ENCODE data around the gene SMARCA1. TPM values are rescaled to one million over a fixed set of nuclear protein-coding genes. Genes with fewer than 3 reads are reported as not detected.
A peak's percentile ranks its signal among the peaks of the same experiment; 100 is the strongest.
"Not testable (repeated sequence)": the region's sequence is repeated elsewhere in the genome, so short reads cannot be mapped to it uniquely, and the experiment has no call there.

The SMARCA1 gene, protein sequence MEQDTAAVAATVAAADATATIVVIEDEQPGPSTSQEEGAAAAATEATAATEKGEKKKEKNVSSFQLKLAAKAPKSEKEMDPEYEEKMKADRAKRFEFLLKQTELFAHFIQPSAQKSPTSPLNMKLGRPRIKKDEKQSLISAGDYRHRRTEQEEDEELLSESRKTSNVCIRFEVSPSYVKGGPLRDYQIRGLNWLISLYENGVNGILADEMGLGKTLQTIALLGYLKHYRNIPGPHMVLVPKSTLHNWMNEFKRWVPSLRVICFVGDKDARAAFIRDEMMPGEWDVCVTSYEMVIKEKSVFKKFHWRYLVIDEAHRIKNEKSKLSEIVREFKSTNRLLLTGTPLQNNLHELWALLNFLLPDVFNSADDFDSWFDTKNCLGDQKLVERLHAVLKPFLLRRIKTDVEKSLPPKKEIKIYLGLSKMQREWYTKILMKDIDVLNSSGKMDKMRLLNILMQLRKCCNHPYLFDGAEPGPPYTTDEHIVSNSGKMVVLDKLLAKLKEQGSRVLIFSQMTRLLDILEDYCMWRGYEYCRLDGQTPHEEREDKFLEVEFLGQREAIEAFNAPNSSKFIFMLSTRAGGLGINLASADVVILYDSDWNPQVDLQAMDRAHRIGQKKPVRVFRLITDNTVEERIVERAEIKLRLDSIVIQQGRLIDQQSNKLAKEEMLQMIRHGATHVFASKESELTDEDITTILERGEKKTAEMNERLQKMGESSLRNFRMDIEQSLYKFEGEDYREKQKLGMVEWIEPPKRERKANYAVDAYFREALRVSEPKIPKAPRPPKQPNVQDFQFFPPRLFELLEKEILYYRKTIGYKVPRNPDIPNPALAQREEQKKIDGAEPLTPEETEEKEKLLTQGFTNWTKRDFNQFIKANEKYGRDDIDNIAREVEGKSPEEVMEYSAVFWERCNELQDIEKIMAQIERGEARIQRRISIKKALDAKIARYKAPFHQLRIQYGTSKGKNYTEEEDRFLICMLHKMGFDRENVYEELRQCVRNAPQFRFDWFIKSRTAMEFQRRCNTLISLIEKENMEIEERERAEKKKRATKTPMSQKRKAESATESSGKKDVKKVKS
- total RNA-seq: 10 to 100 TPM; 26.0 to 35.4 (median 28.3) TPM

DNA sequence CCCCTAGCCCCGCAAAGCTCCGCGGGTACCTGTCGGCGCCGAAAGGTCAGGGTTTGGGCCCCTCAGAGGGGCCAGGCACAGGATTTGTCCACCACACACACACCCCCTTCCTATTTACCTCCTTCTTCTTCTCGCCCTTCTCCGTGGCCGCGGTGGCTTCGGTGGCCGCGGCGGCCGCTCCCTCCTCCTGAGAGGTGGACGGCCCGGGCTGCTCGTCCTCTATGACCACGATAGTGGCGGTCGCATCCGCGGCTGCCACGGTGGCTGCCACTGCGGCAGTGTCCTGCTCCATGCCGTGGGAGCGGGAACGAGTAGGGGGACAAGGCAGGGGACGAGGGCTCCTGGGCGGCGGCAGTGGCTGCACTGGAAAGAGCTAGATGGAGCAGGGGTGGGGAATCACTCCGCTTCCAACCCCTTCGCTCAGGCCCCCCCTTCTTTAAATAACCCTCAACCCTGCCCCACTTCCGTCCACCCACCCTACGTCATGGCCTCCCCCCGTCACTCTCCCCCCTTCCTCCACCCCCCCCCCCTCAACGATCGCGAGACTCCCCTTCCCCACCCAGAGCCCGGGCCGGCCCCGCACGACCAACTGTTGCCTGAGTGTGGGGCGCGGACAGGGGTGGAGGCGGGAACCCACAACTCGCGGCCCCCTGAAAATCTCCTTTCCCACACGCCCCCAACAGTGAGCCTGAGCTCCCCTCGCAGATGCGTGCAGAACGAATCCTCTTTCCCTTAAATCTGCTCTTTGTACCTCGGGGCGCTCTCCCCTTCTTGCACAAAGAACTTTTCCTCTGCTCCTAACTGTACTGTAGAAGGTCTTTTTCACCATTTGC, at the start of gene SMARCA1:
Gene SMARCA1 (minus strand): TSS at position 412 of the 833 bp plus-strand sequence. CDS start 120 bp downstream, at position 292.
- TF ChIP-seq, protein P1, sequence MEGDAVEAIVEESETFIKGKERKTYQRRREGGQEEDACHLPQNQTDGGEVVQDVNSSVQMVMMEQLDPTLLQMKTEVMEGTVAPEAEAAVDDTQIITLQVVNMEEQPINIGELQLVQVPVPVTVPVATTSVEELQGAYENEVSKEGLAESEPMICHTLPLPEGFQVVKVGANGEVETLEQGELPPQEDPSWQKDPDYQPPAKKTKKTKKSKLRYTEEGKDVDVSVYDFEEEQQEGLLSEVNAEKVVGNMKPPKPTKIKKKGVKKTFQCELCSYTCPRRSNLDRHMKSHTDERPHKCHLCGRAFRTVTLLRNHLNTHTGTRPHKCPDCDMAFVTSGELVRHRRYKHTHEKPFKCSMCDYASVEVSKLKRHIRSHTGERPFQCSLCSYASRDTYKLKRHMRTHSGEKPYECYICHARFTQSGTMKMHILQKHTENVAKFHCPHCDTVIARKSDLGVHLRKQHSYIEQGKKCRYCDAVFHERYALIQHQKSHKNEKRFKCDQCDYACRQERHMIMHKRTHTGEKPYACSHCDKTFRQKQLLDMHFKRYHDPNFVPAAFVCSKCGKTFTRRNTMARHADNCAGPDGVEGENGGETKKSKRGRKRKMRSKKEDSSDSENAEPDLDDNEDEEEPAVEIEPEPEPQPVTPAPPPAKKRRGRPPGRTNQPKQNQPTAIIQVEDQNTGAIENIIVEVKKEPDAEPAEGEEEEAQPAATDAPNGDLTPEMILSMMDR (IDR thresholded peaks at IDR 0.05): no peak
- ATAC-seq (ENCODE audit: low FRiP score): peak; percentile 66
- no peak for DNase-seq (ENCODE audit: low spot score)

DNA sequence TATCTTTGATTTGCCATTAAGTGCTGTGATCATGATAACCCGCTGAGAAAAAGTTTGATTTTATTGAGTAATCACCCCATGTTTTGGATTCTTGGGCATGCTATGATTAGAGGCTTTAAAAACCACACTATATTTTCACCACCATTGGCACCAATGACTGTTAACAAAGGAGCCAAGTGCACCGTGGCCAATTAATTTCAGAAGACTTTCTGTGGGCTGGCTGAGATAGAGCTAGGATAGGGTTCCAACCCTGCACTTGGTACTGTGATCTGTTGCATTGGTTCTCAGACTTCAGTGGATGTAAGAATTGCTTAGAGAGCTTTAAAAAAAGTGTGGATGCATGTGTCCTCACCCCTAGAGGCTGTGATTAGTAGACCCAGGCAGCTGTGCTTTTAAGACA, 49.1 kb upstream of the SMARCA1 start:
- ATAC-seq (ENCODE audit: low FRiP score) (no peak), DNase-seq (ENCODE audit: low spot score) (no peak)
- TF ChIP-seq, protein P1 (IDR thresholded peaks at IDR 0.05): no peak

- ATAC-seq (ENCODE audit: low FRiP score): no peak
- DNase-seq (ENCODE audit: low spot score): no peak
- TF ChIP-seq, protein P1 (IDR thresholded peaks at IDR 0.05): no peak
Measured at GRCh38 chrX:129568349-129568748, 45.1 kb upstream of the SMARCA1 start.

DNA sequence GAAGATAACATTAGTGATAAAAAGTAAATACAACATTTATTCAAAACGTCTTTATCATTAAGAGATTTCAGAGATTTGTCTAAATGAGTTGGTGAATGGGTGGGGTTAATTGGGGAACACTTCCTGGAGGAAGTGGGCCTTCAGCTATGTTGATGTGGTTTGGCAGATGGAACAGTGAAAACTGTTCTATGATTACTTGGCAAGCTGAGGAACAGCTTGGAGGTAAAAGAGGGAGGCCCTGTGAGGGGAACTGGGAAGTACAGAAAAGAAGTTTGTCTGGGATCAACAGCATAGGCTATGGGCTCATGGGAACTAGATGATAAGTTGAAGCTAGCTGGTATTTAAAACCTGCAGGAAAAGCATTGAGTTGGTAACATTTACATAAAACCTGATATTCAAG, 42.8 kb upstream of the SMARCA1 start:
- ATAC-seq (ENCODE audit: low FRiP score): no peak
- no peak for DNase-seq (ENCODE audit: low spot score)
- TF ChIP-seq, protein P1 (IDR thresholded peaks at IDR 0.05): no peak

DNA sequence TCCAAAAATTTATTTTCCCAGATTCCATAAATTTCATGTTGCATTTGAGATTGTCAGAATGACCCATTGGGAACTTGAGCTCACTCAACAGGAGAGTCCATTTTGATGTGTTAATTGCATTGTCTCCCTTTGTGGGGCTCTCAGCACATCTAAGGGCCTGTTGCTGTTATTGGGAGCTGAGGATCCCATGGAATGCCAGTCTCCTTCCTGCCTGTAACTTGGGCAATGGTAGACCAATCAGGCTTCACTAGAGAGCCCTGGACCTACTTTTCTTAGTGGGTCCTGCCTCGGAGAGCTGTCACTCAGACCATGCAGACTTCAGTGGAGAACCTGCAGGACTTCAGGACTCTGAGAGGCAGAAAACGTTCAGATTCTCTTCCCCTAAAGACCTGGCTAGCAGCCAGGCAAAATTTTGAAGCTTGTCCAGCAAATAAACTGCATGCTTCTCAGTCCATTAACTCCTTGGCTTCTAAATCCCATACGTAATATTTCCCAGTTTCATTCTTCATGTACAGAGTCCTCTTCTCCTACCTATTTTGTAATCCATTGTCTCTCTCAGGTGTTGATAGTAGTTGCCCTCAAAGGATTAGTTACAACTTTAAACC, 41.9 kb upstream of the SMARCA1 start:
- DNase-seq (ENCODE audit: low spot score) (no peak), ATAC-seq (ENCODE audit: low FRiP score) (no peak)

DNA sequence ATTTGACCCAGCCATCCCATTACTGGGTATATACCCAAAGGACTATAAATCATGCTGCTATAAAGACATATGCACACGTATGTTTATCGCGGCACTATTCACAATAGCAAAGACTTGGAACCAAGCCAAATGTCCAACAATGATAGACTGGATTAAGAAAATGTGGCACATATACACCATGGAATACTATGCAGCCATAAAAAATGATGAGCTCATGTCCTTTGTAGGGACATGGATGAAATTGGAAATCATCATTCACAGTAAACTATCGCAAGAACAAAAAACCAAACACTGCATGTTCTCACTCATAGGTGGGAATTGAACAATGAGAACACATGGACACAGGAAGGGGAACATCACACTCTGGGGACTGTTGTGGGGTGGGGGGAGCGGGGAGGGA, 41.1 kb upstream of the SMARCA1 start:
- not testable (repeated sequence) for DNase-seq (ENCODE audit: low spot score); ATAC-seq (ENCODE audit: low FRiP score)

More for the DNA sequence above, 41.9 kb upstream of the SMARCA1 start:
- TF ChIP-seq, protein P1 (IDR thresholded peaks at IDR 0.05): no peak

Data from omental fat pad (tissue), 4 donors.